Activated T-cell treated with anti-CD3 and anti-CD28 coated beads, Interleukin-2, amount 50 U/mL, for 4 hours (primary cell): ENCODE data around the gene KIF6. TPM values are rescaled to one million over a fixed set of nuclear protein-coding genes. Genes with fewer than 3 reads are reported as not detected.

Experiments
- ATAC-seq, 2 donors: fragments of 200-7000 bp; cut with Tn5 transposase; one replicate each; pipeline ENCODE4 v1.10.0; 2021
- DNase-seq: peaks from one replicate; pipeline ENCODE4 v3.0.0-alpha.2; 2020
- H3K27me3 Mint-ChIP-seq: one replicate; pipeline ENCODE4 v1.8.0; 2021; ENCODE audit warnings: low read depth, mixed read lengths
- H3K36me3 Mint-ChIP-seq: one replicate; pipeline ENCODE4 v1.8.0; 2022; ENCODE audit warnings: mixed read lengths; ENCODE audit not compliant: insufficient read depth
- H3K4me1 Mint-ChIP-seq: one replicate; pipeline ENCODE4 v1.8.0; 2021; ENCODE audit warnings: low read depth, mixed read lengths
- H3K4me3 Mint-ChIP-seq: one replicate; pipeline ENCODE4 v1.8.0; 2021; ENCODE audit warnings: mild to moderate bottlenecking, moderate library complexity, mixed read lengths
- H3K9me3 Mint-ChIP-seq: one replicate; pipeline ENCODE4 v1.8.0; 2021; ENCODE audit warnings: mixed read lengths
- total RNA-seq, 3 donors: library from RNA; stranded (reverse); gene quantifications; one replicate each; pipeline ENCODE4 v1.2.1, GENCODE V29; 2021

Gene KIF6
- total RNA-seq, 3 donors from 2014 or later: 0.18 to 0.41 (median 0.40) TPM

DNA sequence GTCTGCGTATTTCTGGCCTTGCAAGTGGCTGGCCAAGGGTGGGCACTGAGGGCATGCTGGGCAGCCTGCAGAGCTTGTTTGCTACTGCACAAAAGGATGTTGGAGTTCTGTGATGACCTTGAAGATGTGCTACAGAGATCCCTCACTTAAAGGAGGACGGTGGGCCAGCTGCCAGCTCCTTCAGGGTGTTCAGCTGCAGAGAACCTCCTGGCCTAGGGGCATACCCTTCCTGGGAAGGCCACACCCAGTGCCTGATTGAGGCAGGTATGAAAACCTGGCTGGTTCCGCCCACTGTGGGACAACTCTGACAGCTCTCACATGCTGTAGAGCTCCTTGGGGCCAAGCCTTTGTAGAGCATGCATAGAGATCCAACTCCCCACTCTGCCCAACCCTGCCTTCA, 408.0 kb downstream of the KIF6 start:
- H3K27me3 Mint-ChIP-seq: peaks cover 45% of the 10 kb centered on the region
- H3K4me3 Mint-ChIP-seq: no peak overlapping the region
- H3K9me3 Mint-ChIP-seq: no peaks in the 10 kb centered on the region
- no peaks in the 10 kb centered on the region for H3K36me3 Mint-ChIP-seq
- no peak for ATAC-seq
- no peaks in the 10 kb centered on the region for H3K4me1 Mint-ChIP-seq
- no peak for DNase-seq

DNA sequence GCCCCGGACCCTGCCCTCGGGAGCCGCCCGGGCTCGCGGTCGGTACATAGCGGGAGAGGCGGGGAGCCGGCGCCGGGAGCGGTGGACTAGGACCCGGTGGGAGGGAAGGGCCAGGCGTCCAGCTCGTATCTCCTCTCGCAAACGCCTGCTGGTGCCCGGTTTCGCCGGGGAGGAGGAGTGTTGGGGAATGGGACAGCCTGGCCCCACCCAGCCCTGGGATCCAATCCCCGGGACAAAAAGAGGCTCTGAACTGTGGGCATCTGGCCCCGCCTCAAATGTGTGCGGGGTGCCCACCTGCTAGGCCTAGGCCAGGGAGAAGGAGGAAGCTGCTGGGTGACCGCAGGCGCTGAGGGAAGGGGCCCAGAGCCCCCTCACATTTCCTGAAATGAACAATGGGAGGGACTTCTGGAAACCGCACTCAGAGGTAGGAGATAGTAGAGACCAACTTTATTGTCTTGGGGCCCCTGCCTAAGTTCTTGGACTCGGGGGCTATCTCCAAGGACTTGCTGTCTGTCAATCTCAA, 410.9 kb downstream of the KIF6 start, which contains the start of gene KCNK17:
KCNK17 (minus strand) TSS at position 147 of the 523 bp plus-strand sequence; CDS start at position 48, 99 bp downstream.
- H3K4me3 Mint-ChIP-seq: no peak within 1 kb of the TSS
- DNase-seq (no peak), ATAC-seq (no peak)
- H3K4me1 Mint-ChIP-seq: no peaks in the 10 kb centered on the region
- H3K27me3 Mint-ChIP-seq: peaks cover 61% of the 10 kb centered on the region
- no peaks in the 10 kb centered on the region for H3K9me3 Mint-ChIP-seq
- no peaks in the 10 kb centered on the region for H3K36me3 Mint-ChIP-seq

DNA sequence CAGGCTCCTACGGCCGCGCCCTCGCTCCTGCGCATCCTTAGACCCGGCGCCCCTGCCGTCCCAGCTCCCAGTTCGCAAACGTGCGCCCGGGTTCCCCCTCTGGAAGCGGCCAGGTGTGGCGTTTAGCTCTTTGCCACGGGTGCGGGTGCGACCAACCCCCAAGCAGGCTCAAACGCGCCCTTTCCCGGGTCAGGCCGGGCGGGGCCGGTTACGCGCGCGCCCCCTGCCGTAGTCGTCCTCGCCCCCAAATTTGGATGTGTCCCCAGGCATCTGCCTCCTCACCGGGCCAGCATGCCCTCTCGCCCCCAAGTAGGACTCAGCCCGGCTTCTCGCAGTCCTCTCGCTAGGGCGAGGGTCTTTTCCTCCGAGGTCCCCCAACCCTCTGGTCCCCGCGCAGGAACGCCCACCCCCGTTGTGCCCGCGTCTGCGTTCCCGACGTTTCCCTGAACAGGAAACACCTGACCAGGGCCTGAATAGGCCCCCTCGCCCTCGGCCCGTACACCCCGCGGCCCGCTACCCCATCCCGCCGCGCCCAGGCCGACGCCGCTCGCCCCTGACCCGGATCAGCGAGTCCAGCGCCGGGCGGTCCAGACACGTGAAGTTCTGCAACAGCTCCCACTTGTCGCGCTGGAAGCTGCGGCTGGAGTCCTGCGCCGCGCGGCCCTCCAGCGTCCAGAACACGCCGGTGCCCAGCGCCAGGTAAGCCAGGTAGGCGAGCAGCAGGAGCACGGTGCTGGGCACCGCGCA, 411.5 kb downstream of the KIF6 start:
- H3K27me3 Mint-ChIP-seq: peaks cover 58% of the 10 kb centered on the region
- DNase-seq (no peak), ATAC-seq (peak; percentile 15 to 29)
- H3K36me3 Mint-ChIP-seq: no peaks in the 10 kb centered on the region
- H3K4me3 Mint-ChIP-seq: no peak overlapping the region
- H3K4me1 Mint-ChIP-seq: no peaks in the 10 kb centered on the region
- H3K9me3 Mint-ChIP-seq: no peaks in the 10 kb centered on the region

DNA sequence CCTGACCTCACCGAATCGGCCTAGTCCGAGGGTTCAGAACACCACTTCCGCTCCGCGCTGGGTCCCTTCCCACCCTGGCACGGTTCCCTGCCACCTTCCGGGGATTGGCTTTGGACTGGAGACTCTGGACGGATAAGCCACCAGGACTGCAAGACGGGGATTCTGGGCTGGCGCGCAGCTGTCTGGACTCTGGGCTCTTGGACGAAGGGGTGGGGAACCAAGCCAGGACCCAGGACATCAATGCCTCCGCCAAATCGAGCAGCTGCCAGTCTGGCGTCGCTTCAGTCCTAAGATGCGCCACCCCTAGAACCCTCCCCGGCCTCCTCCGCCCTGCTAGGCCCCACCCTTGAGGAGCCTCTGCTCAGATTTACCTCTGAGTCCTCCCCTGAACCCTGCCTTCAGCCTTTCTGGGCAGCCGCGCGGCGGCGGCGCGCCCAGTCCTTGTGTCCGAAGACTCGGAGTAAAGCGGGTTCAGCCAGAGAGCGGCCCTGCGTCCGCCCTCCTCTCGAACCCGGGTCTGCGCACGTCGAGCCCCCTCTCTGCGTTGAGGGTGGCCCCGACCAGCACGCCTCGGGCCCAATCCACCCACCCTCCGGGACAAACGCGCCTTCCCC, 412.2 kb downstream of the KIF6 start:
- H3K4me3 Mint-ChIP-seq: no peak overlapping the region
- H3K36me3 Mint-ChIP-seq: no peaks in the 10 kb centered on the region
- H3K27me3 Mint-ChIP-seq: peaks cover 57% of the 10 kb centered on the region
- no peaks in the 10 kb centered on the region for H3K4me1 Mint-ChIP-seq
- no peak for DNase-seq
- ATAC-seq: peak in 1 of 2 donors; percentile 5
- no peaks in the 10 kb centered on the region for H3K9me3 Mint-ChIP-seq

DNA sequence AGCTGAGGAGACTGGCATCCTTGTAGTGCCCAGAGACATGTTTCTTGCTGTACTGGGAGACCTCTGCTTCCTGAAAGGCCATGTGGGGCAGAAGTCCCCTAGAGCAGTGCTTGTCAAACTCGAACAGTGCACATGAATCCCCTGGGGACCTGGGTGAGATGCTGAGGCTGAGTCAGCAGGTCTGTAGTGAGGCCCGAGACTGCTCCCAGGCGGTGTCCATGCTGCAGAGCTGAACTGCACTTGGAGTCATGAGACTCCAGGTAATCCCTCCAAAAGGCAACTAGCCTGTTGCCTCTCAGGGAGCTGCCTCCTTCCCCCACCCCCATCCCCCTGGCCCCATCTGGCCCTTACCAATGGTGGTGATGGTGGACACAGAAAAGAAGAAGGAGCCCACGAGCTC, 414.7 kb downstream of the KIF6 start:
- H3K4me1 Mint-ChIP-seq: no peaks in the 10 kb centered on the region
- H3K36me3 Mint-ChIP-seq: no peaks in the 10 kb centered on the region
- DNase-seq (no peak), ATAC-seq (no peak)
- no peak overlapping the region for H3K4me3 Mint-ChIP-seq
- peaks cover 47% of the 10 kb centered on the region for H3K27me3 Mint-ChIP-seq
- H3K9me3 Mint-ChIP-seq: no peaks in the 10 kb centered on the region

DNA sequence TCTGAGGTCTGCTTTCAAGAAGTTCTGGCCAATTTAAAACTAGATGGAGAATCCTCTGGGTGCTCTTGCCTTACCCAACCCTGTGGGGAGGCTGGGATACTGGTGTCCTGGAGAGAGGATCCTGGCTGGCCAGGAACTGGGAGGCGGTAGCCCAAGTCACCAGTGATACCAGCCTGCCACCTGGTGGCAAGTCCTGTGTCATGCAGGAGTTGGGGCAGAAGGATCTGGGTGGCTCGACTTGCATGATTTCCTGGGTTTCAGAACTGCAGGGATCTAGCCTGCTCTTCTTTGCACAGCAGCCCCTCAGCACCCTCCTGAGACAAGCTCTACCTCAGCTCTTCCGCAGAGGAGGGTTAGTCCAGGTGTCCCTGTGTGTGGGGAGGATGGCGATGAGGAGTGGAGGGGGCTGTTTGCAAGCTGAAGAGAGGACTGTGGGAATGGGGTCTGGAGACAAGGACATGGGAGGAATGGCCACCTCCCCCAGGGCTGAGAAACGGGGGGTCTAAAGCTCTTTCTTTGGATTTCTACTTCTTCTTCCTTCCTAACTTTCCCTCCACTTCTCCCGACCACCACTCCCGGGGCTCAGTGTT, 415.2 kb downstream of the KIF6 start:
- DNase-seq (peak; percentile 30), ATAC-seq (peak; percentile 47 to 52)
- H3K36me3 Mint-ChIP-seq: no peaks in the 10 kb centered on the region
- H3K9me3 Mint-ChIP-seq: no peaks in the 10 kb centered on the region
- no peaks in the 10 kb centered on the region for H3K4me1 Mint-ChIP-seq
- H3K27me3 Mint-ChIP-seq: peaks cover 42% of the 10 kb centered on the region
- H3K4me3 Mint-ChIP-seq: no peak overlapping the region

DNA sequence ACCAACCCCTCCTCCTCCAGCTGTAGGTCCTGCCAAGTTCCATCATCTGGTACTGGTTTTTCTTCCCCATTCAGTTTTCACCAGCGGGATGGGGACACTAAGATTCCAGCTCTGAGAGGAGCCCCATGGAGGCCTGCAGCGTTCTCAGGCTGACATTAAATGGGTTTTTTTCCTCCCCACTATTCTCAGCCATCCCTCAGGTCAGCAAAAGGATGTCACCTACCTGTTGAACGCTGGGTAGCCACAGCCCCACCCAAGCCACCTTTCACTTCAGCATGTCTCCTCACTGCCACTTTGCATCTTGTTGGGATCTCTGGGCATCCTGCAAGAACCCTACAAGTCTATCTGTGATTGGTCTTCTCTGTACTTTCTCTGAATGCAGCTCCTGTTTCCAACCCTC, 417.7 kb downstream of the KIF6 start:
- Mint-ChIP-seq H3K4me3 (no peak overlapping the region), H3K9me3 (no peaks in the 10 kb centered on the region), H3K27me3 (peaks cover 20% of the 10 kb centered on the region), H3K4me1 (peaks cover 6% of the 10 kb centered on the region), H3K36me3 (no peaks in the 10 kb centered on the region)
- no peak for DNase-seq
- no peak for ATAC-seq

DNA sequence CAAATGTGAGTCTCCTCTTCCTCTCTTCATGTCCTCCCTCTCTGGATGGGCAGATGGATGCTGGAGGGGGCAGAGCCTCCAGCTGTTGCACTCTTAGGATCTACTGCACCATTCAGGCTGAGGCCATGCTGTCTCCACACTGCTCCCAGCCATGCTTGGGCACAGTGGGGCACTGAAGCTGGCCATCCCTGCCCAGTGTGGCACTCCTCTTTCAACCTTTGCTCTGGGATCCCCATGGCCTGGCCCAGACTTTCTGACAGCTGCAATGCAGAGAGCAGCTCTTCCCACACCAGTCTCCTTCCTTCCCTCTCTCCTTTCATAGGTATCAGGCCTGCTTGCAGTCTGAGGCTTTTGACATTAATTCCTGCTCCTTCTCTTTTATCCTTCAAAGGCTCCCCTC, 420.3 kb downstream of the KIF6 start:
- DNase-seq (no peak), ATAC-seq (no peak)
- no peak overlapping the region for H3K4me3 Mint-ChIP-seq
- H3K9me3 Mint-ChIP-seq: no peaks in the 10 kb centered on the region
- no peaks in the 10 kb centered on the region for H3K36me3 Mint-ChIP-seq
- peaks cover 6% of the 10 kb centered on the region for H3K4me1 Mint-ChIP-seq
- peaks cover 5% of the 10 kb centered on the region for H3K27me3 Mint-ChIP-seq

DNA sequence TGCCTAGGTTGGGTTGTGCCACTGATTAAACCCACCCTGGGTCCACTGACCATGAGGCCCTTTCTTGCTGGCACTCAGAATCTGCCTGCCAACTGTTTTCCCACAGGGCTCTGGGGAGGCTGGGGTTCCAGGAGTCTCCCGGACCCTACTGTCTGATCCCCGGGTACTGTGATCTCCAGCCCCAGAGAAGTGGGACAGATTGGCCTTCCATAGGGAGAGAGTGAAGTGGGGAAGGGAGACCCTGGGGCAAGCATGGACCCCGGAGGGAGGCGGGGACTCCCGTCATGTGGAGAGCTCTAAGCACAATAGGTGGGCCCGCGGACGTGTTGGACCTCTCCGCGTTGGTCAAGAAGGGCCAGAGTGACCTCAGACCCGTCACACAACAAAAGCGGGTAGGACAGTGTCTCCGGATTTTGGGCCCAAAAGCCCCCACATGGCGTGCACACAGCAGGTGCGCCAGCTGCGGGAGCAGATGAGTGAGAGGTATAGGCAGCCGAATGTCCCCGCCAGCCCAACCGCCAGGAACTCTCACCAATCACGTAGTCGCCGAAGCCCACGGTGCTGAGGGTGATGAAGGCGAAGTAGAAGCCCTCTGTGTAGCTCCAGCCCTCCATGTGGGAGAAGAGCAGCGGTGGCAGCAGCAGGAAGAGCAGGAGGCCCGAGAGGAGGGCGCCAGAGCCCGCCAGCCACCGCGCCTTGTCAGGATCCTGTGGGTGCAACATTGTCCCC, 421.6 kb downstream of the KIF6 start:
- Mint-ChIP-seq H3K4me3 (no peak overlapping the region), H3K27me3 (peaks cover 6% of the 10 kb centered on the region), H3K9me3 (no peaks in the 10 kb centered on the region), H3K4me1 (peaks cover 6% of the 10 kb centered on the region), H3K36me3 (no peaks in the 10 kb centered on the region)
- no peak for DNase-seq
- peak in 1 of 2 donors; percentile 15 for ATAC-seq

DNA sequence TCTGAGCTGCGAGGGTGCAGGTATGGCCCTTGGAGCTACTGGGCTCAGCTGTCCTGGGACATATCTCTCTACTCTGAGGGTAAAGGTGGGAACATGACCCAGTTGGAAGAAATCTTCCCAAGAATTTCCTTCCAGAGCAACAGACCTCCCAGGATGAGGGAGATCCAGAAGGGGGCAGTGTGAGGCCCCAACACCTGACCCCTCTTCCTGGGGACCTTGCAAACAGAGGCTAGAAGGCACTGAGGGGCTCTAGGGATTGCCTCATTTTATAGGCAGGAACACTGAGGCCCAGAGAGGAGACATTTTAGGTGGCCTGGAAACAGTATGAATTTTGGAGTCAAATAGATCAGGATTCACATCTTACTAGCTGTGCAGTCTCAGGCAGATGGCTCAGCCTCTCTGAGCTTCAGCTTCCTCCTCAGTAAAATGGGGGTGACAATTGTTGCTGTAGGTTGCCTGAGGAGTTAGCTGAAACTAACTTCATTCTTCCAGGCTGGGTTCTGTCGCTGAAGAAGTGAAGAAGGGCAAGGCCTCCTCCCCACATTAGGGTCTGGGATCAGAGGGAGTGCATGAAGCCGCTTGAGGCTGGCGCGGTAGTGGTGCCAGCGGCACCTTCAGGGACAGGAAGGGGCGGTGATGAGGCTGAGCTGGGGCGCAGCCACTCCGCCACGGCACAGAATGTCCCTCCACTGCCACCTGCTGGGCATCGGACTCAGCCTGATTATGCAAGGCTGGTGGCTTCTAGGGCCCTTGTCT, 422.4 kb downstream of the KIF6 start:
- Mint-ChIP-seq H3K4me1 (peaks cover 6% of the 10 kb centered on the region), H3K36me3 (no peaks in the 10 kb centered on the region), H3K4me3 (peak overlapping the region; percentile 65), H3K27me3 (peaks cover 6% of the 10 kb centered on the region), H3K9me3 (no peaks in the 10 kb centered on the region)
- ATAC-seq (peak; percentile 97), DNase-seq (peak; percentile 85)

DNA sequence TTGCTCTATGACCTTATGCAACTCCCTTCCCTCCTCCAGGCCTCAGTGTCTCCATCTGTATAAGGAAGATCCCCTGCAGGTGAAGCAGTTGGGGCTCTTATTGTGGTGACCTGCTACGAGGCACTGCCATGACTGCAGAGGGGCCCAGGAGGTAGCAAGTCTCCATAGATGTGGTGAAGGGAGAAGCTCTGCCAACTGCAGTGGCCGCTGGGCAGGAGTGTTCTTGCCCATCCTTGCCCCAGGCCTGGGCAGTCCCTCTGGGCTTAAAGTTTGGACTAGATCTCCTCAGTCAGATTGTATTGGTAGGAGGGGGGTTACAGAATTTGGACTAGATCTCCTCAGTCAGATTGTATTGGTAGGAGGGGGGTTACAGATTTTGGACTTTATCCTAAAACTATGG, 423.2 kb downstream of the KIF6 start:
- Mint-ChIP-seq H3K27me3 (peaks cover 6% of the 10 kb centered on the region), H3K4me1 (peaks cover 6% of the 10 kb centered on the region), H3K36me3 (no peaks in the 10 kb centered on the region), H3K4me3 (no peak overlapping the region), H3K9me3 (no peaks in the 10 kb centered on the region)
- ATAC-seq (no peak), DNase-seq (no peak)

DNA sequence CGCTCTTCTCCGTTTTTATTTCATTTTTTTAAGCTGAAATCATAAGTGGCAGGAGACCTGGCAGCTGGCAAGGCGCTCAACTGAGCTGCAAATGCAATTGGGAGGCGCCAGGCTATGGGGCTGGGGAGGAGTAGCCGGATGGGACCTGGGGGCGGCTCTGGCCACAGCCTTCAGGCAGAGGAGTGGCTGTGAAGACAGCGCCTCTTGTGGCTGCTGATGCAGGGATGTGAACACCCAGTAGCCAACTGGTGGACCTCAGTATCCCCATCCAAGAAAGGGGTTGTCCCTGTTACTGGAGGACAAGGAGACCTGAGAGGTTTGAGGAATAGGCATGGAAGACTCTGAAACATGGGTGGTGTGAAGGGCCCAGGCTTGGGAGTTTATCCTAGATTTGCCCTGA, 423.6 kb downstream of the KIF6 start:
- Mint-ChIP-seq H3K4me3 (no peak overlapping the region), H3K36me3 (no peaks in the 10 kb centered on the region), H3K4me1 (peaks cover 6% of the 10 kb centered on the region), H3K27me3 (peaks cover 6% of the 10 kb centered on the region), H3K9me3 (no peaks in the 10 kb centered on the region)
- DNase-seq (no peak), ATAC-seq (no peak)

DNA sequence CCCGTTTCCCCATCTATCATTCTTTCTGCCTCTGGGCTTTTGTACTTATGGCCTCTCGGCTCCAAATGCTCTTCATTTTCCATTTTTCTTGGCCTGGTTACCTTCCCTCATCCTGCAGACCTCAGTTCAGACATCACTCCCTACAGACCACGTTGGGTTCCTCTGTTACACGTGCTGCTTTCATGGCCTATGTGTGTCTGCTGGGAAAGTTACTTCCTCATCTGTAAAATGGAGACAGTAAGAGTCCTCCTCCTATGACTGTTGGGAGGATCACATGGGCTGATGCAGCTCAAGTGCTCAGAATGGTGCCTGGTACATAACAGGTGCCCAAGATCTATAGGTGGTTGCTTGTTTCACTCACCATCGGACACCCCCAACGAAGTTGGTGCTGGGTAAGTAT, 424.5 kb downstream of the KIF6 start:
- ATAC-seq (no peak), DNase-seq (no peak)
- Mint-ChIP-seq H3K9me3 (no peaks in the 10 kb centered on the region), H3K36me3 (no peaks in the 10 kb centered on the region), H3K4me1 (peaks cover 6% of the 10 kb centered on the region), H3K4me3 (no peak overlapping the region), H3K27me3 (peaks cover 6% of the 10 kb centered on the region)

DNA sequence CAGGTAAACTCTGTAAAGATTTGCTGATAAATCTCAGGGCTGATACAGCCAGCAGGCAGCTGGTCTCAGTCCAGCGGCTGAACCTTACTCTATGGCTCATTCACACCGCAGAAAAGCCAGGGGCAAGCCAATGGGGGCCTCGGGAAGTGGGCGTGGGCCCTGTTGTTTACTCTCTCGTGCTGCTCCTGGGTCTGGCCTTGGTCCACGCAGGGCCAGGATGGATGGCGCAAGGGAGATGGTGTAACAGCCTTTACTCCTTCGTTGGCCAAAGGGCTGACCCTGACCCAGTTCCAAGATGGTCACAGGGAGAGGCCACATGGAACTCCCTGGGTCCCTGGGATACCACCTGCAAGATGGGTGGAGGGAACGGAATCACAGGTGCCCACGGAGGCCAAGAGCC, 427.1 kb downstream of the KIF6 start:
- Mint-ChIP-seq H3K9me3 (no peaks in the 10 kb centered on the region), H3K4me3 (no peak overlapping the region), H3K4me1 (peaks cover 5% of the 10 kb centered on the region), H3K36me3 (no peaks in the 10 kb centered on the region), H3K27me3 (peaks cover 8% of the 10 kb centered on the region)
- DNase-seq (no peak), ATAC-seq (no peak)
